Esophagus muscularis mucosa (tissue), 4 donors: ENCODE measurements around the gene POLRMT. TPM values are rescaled to one million over a fixed set of nuclear protein-coding genes. Genes with fewer than 3 reads are reported as not detected.

Source experiments
- DNase-seq: peaks from one replicate; pipeline ENCODE4 v3.0.0-alpha.2; 2017; ENCODE audit errors: extremely low spot score
- H3K27ac ChIP-seq, 4 donors: fragments of 200-600 bp; sonication (generic); replicated peaks in 1 of 4; 1 replicate in 3 of 4; 2 replicates in 1 of 4; pipeline ENCODE4 v1.5.1; 2016 to 2019; ENCODE audit warnings: mild to moderate bottlenecking in 1 of 4
- H3K27me3 ChIP-seq, 4 donors: fragments of 200-600 bp; sonication (generic); one replicate each; pipeline versions ENCODE4 v1.5.1 to v1.6.0; 2016 to 2019
- H3K36me3 ChIP-seq, 4 donors: fragments of 200-600 bp; sonication (generic); one replicate each; pipeline ENCODE4 v1.5.1; 2016 to 2019
- H3K4me1 ChIP-seq, 4 donors: fragments of 200-600 bp; sonication (generic); one replicate each; pipeline ENCODE4 v1.5.1; 2016 to 2019
- H3K4me3 ChIP-seq, 4 donors: fragments of 200-600 bp; sonication (generic); 1 replicate in 2 of 4; 2 replicates in 2 of 4; pipeline ENCODE4 v1.5.1; 2016 to 2019; ENCODE audit warnings: mild to moderate bottlenecking in 4 of 4, moderate library complexity in 1 of 4
- H3K9me3 ChIP-seq, 4 donors: fragments of 200-600 bp; sonication (generic); 1 replicate in 3 of 4; 2 replicates in 1 of 4; pipeline ENCODE4 v1.5.1; 2016 to 2019
- EP300 ChIP-seq: sonication (generic); formaldehyde crosslinking; IDR thresholded peaks from one replicate; pipeline ENCODE4 v1.6.1; 2017; ENCODE audit warnings: antibody characterized with exemption
- POLR2A ChIP-seq: fragments of 450-650 bp; IDR thresholded peaks from one replicate; pipeline ENCODE4 v1.6.1; 2017; ENCODE audit warnings: antibody characterized with exemption, moderate library complexity, mild to moderate bottlenecking, low read depth
- POLR2AphosphoS5 ChIP-seq, 2 donors: sonication (generic); formaldehyde crosslinking; IDR thresholded peaks; one replicate each; pipeline ENCODE4 v1.6.1; 2017; ENCODE audit warnings: antibody characterized with exemption in 2 of 2
- WGBS: methylation state at CpG from one replicate; pipeline ENCODE4 v1.1.5; 2018; 5-methylcytosine and 5-hydroxymethylcytosine counted together
- intact Hi-C: fragments of 100-400 bp; cut with DNase I; formaldehyde crosslinking; loops from one replicate; pipeline ENCODE4 v1.15.1; 2023
- total RNA-seq, 4 donors: library from RNA; depleted of rRNA; stranded (reverse); fragments of >200 nt; gene quantifications; one replicate each; pipeline versions ENCODE4 v1.1.0 to v1.2.1, GENCODE V29; 2016
- TF ChIP-seq, protein P1 (sequence below), 3 experiments: fragments of 200-600 bp in 2 of 3; fragments of 450-650 bp in 1 of 3; sonication (generic) in 2 of 3; IDR thresholded peaks; one replicate each; pipeline ENCODE4 v1.5.1; 2017 to 2019; ENCODE audit warnings: antibody characterized with exemption in 3 of 3, mild to moderate bottlenecking in 2 of 3, moderate library complexity in 1 of 3

Gene POLRMT
- total RNA-seq, 4 donors from 2014 or later = 20.8 to 40.7 (median 30.4) TPM

DNA sequence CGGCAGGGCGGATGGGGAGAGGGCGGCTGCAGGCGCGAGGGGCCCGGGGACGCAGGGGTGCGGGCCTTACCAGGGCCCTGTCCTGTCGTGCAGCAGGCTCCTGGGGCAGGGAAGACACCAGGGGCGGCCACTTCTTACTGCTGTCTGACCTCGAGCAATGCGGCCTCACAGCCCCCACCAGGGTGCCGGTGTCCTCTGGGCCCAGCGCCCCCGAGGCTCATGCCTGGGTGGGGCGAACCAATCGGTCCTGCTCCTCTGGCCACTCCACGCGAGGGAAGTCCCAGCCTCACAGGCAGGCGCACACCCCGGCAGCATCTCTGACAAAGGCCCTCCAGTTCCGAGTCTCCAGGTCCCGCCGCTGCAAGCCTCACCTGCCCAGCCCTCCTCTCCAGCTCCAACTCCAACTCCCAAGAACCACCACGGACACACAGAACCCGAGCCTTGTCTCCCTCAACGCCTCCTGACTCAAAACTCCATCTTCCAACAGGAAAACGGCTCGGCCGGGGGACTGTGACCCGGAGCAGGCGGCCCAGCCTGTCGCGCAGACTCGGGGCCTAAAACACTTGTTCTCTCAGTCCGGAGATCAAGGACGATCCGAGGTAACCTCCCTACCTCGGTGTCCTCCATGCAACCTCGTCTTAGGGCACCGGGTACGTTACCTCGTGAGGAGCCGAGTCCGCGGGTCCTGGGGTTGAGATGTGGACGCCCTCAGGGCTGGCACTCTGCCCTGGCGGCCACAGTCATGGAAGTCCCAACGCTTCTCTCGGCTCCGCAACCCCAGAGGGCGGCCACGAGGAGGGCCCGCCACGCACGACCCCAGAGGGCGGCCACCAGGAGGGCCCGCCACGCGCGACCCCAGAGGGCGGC, 12.8 kb upstream of the POLRMT start:
- Histone ChIP-seq H3K4me1 (no peaks in the 10 kb centered on the region), H3K27ac (no peak overlapping the region), H3K9me3 (no peaks in the 10 kb centered on the region), H3K36me3 (peaks cover 42 to 66% (median 55%) of the 10 kb centered on the region in 4 donors), H3K4me3 (no peak overlapping the region), H3K27me3 (no peaks in the 10 kb centered on the region)
- intact Hi-C loops = no loop called here
- TF ChIP-seq, protein P1, sequence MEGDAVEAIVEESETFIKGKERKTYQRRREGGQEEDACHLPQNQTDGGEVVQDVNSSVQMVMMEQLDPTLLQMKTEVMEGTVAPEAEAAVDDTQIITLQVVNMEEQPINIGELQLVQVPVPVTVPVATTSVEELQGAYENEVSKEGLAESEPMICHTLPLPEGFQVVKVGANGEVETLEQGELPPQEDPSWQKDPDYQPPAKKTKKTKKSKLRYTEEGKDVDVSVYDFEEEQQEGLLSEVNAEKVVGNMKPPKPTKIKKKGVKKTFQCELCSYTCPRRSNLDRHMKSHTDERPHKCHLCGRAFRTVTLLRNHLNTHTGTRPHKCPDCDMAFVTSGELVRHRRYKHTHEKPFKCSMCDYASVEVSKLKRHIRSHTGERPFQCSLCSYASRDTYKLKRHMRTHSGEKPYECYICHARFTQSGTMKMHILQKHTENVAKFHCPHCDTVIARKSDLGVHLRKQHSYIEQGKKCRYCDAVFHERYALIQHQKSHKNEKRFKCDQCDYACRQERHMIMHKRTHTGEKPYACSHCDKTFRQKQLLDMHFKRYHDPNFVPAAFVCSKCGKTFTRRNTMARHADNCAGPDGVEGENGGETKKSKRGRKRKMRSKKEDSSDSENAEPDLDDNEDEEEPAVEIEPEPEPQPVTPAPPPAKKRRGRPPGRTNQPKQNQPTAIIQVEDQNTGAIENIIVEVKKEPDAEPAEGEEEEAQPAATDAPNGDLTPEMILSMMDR (IDR thresholded peaks at IDR 0.05) = no peak
- TF ChIP-seq EP300 = no peak
- no peak for TF ChIP-seq POLR2A
- no peak for TF ChIP-seq POLR2AphosphoS5 (IDR thresholded peaks at IDR 0.05)
- 84% methylated on average over 8 of the region's 62 CpGs for WGBS
- DNase-seq = no peak

DNA sequence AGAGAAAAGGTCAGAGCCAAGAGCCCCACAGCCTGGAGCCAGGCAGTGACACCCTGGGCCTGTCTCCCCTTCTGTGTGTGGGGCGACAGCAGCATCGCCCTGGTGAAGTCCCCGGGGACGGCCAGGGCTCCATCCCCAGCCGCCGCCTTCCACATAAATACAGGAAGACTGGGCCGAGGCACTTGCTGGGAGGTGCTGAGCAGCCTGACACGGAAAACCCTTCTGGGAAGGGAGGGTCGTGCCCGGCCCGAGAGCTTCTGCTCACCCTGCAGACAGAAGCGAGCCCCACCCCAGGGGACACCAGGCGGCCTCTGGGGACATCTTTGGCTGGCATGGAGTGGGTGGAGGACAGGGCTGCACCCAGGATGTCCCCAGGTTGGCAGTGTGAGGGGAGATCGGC, 11.5 kb upstream of the POLRMT start:
- no peaks in the 10 kb centered on the region for H3K9me3 ChIP-seq
- TF ChIP-seq EP300 (no peak), POLR2AphosphoS5 (IDR thresholded peaks at IDR 0.05) (no peak), POLR2A (no peak)
- TF ChIP-seq, protein P1 (IDR thresholded peaks at IDR 0.05) = no peak
- H3K4me1 ChIP-seq = peaks cover 0 to 8% (median 6%) of the 10 kb centered on the region in 4 donors
- H3K27ac ChIP-seq = no peak overlapping the region
- no peak overlapping the region for H3K4me3 ChIP-seq
- H3K27me3 ChIP-seq = no peaks in the 10 kb centered on the region
- intact Hi-C loops = no loop called here
- no peak for DNase-seq
- 76% methylated on average over 12 of the region's 14 CpGs for WGBS
- peaks cover 34 to 52% (median 44%) of the 10 kb centered on the region in 4 donors for H3K36me3 ChIP-seq

DNA sequence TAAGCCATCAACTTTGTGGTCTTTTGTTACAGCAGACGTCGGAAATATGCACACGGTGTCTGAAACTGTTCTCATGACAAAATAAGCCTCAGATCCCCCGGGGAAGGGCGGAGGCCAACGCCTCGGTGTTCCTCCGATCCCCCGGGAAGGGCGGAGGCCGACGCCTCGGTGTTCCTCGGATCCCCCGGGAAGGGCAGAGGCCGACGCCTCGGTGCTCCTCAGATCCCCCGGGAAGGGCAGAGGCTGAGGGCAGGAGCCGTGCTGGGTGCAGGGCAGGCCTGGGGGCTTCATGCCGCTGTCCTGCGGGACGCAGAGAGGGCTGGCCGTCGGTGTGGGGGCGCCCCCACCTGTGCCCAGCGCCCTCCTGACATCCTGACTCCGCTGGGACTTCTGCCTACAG, 11.0 kb upstream of the POLRMT start:
- WGBS = 82% methylated on average over 25 of the region's 28 CpGs
- Histone ChIP-seq H3K36me3 (peaks cover 32 to 48% (median 40%) of the 10 kb centered on the region in 4 donors), H3K27me3 (no peaks in the 10 kb centered on the region), H3K27ac (no peak overlapping the region), H3K4me3 (no peak overlapping the region), H3K4me1 (peaks cover under 1 to 12% (median 7%) of the 10 kb centered on the region in 4 donors), H3K9me3 (no peaks in the 10 kb centered on the region)
- intact Hi-C loops = no loop called here
- TF ChIP-seq POLR2A (no peak), POLR2AphosphoS5 (IDR thresholded peaks at IDR 0.05) (no peak), EP300 (no peak)
- TF ChIP-seq, protein P1 (IDR thresholded peaks at IDR 0.05) = no peak
- no peak for DNase-seq

DNA sequence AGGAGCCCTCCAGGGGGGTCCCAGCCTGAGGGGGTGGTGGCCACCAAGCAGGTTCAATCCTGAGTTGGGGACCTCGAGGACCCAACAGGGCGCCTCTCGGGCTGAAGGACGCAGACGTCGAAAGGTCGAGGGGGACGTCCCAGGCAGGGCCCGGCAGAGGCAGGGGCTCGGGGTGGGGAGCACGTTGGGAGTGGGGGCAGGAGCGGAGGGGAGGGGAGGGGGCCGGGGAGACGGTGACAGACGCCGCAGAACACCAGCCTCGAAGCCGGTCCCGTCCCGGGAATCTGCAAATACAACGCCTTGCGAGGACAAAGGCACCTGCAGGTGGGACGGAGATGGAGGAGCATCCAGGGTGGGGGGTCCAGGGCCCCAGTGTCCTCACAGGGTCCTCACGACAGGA, 10.4 kb upstream of the POLRMT start:
- WGBS = 87% methylated on average over 23 of the region's 24 CpGs
- DNase-seq = no peak
- Histone ChIP-seq H3K36me3 (peaks cover 26 to 42% (median 34%) of the 10 kb centered on the region in 4 donors), H3K4me3 (no peak overlapping the region), H3K4me1 (peaks cover 7 to 18% (median 14%) of the 10 kb centered on the region in 4 donors), H3K27ac (no peak overlapping the region), H3K27me3 (no peaks in the 10 kb centered on the region), H3K9me3 (no peaks in the 10 kb centered on the region)
- TF ChIP-seq, protein P1 (IDR thresholded peaks at IDR 0.05) = no peak
- TF ChIP-seq EP300 = no peak
- no peak for TF ChIP-seq POLR2A
- no peak for TF ChIP-seq POLR2AphosphoS5 (IDR thresholded peaks at IDR 0.05)
- intact Hi-C loops = no loop called here
